ENCODE data around the gene UNC79.

GRCh38 chr14:93676416-93676958, 245.7 kb downstream of the UNC79 start:
- TF ChIP-seq CTCF (IDR thresholded peaks at IDR 0.05; ENCODE audit: insufficient read depth, low read length) (no peak), POLR2AphosphoS5 (IDR thresholded peaks at IDR 0.05; ENCODE audit: low read depth) (no peak), SPI1 (IDR thresholded peaks at IDR 0.05; ENCODE audit: borderline replicate concordance, low read depth) (no peak), GABPA (IDR thresholded peaks at IDR 0.05; ENCODE audit: low read depth) (no peak)
